Ascending aorta (tissue), 2 donors: ENCODE results near the gene S100A16. TPM values are rescaled to one million over a fixed set of nuclear protein-coding genes. Genes with fewer than 3 reads are reported as not detected.

Experiments used
- DNase-seq, 2 donors: peaks; one replicate each; pipeline ENCODE4 v3.0.0-alpha.2; 2019; ENCODE audit warnings: low spot score in 2 of 2
- H3K27ac ChIP-seq, 2 donors: fragments of 200-600 bp; sonication (generic); one replicate each; pipeline ENCODE4 v1.5.1; 2016 to 2017; ENCODE audit warnings: mild to moderate bottlenecking in 1 of 2
- H3K27me3 ChIP-seq: fragments of 200-600 bp; sonication (generic); one replicate; pipeline ENCODE4 v1.5.1; 2017
- H3K36me3 ChIP-seq, 2 donors: fragments of 200-600 bp; sonication (generic); one replicate each; pipeline ENCODE4 v1.5.1; 2016
- H3K4me1 ChIP-seq, 2 donors: fragments of 200-600 bp; sonication (generic); one replicate each; pipeline ENCODE4 v1.5.1; 2016 to 2017; ENCODE audit warnings: mild to moderate bottlenecking in 1 of 2
- H3K4me3 ChIP-seq, 2 donors: fragments of 200-600 bp; sonication (generic); one replicate each; pipeline ENCODE4 v1.5.1; 2016 to 2017; ENCODE audit warnings: mild to moderate bottlenecking in 1 of 2
- H3K9me3 ChIP-seq, 2 donors: fragments of 200-600 bp; sonication (generic); one replicate each; pipeline ENCODE4 v1.5.1; 2016
- intact Hi-C: fragments of 100-400 bp; cut with DNase I; formaldehyde crosslinking; loops from one replicate; pipeline ENCODE4 v1.15.1; 2023
- total RNA-seq: library from RNA; depleted of rRNA; stranded (reverse); fragments of >200 nt; gene quantifications from one replicate; pipeline ENCODE4 v1.1.0, GENCODE V29; 2016
- TF ChIP-seq, protein P1 (sequence below), 3 experiments: fragments of 200-600 bp in 2 of 3; fragments of 450-650 bp in 1 of 3; sonication (generic) in 2 of 3; IDR thresholded peaks; one replicate each; pipeline ENCODE4 v1.5.1; 2016 to 2019; ENCODE audit warnings: antibody characterized with exemption in 3 of 3, mild to moderate bottlenecking in 1 of 3, moderate library complexity in 1 of 3

S100A16 gene
- total RNA-seq, 1 donor from 2014 or later = 364 TPM

DNA sequence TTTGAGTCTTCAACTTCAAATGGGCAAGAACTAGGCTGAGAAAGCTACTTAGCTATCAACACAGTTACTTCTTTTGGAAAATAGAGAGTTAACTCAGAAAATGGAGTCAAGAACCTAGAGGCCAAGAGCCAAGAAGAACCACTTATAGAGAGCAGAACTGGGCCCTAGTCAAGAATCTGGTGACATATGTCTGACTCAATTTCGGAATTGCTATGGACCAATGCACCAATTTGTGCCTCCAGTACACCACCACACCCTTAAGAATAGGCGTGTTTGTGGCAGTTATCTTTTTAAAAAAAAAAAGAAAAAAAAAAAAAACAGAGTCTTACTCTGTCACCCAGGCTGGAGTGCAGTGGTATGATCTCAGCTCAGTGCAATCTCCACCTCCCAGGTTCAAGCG, 55.1 kb downstream of the S100A16 start:
- no peaks in the 10 kb centered on the region for H3K36me3 ChIP-seq
- peaks cover 17 to 18% of the 10 kb centered on the region in 2 donors for H3K4me1 ChIP-seq
- intact Hi-C loops = no loop called here
- no peak overlapping the region for H3K27ac ChIP-seq
- no peaks in the 10 kb centered on the region for H3K9me3 ChIP-seq
- no peak for DNase-seq
- no peak overlapping the region for H3K4me3 ChIP-seq
- TF ChIP-seq, protein P1, sequence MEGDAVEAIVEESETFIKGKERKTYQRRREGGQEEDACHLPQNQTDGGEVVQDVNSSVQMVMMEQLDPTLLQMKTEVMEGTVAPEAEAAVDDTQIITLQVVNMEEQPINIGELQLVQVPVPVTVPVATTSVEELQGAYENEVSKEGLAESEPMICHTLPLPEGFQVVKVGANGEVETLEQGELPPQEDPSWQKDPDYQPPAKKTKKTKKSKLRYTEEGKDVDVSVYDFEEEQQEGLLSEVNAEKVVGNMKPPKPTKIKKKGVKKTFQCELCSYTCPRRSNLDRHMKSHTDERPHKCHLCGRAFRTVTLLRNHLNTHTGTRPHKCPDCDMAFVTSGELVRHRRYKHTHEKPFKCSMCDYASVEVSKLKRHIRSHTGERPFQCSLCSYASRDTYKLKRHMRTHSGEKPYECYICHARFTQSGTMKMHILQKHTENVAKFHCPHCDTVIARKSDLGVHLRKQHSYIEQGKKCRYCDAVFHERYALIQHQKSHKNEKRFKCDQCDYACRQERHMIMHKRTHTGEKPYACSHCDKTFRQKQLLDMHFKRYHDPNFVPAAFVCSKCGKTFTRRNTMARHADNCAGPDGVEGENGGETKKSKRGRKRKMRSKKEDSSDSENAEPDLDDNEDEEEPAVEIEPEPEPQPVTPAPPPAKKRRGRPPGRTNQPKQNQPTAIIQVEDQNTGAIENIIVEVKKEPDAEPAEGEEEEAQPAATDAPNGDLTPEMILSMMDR (IDR thresholded peaks at IDR 0.05) = no peak
- no peaks in the 10 kb centered on the region for H3K27me3 ChIP-seq

Other genes starting within 250 kb of the S100A16 start
- gene S100A12, start 237.5 kb downstream of the S100A16 start, total RNA-seq = not detected
- gene S100A8, start 222.1 kb downstream of the S100A16 start, total RNA-seq = 33.5 TPM
- not detected for gene S100A7A, start 196.6 kb downstream of the S100A16 start, total RNA-seq
- not detected for gene S100A7, start 152.5 kb downstream of the S100A16 start, total RNA-seq
- gene S100A6, start 77.1 kb downstream of the S100A16 start, total RNA-seq = 336 TPM
- not detected for gene S100A5, start 72.2 kb downstream of the S100A16 start, total RNA-seq
- 690 TPM for gene S100A4, start 67.3 kb downstream of the S100A16 start, total RNA-seq
- gene S100A3, start 63.9 kb downstream of the S100A16 start, total RNA-seq = not detected
- gene S100A2, start 47.3 kb downstream of the S100A16 start, total RNA-seq = not detected
- 1.5 TPM for gene S100A14, start 3.2 kb upstream of the S100A16 start, total RNA-seq
- gene S100A13, start 14.4 kb upstream of the S100A16 start, total RNA-seq = 89.7 TPM
- gene S100A1, start 15.3 kb upstream of the S100A16 start, total RNA-seq = not detected
- gene CHTOP, start 20.9 kb upstream of the S100A16 start, total RNA-seq = 58.9 TPM
- gene SNAPIN, start 45.6 kb upstream of the S100A16 start, total RNA-seq = 61.0 TPM
- 37.5 TPM for gene ILF2, start 57.9 kb upstream of the S100A16 start, total RNA-seq
- gene NPR1, start 65.6 kb upstream of the S100A16 start, total RNA-seq = 187 TPM
- gene INTS3, start 114.9 kb upstream of the S100A16 start, total RNA-seq = 55.9 TPM
- gene SLC27A3, start 162.3 kb upstream of the S100A16 start, total RNA-seq = 315 TPM